Epithelial cell of esophagus (primary cell): ENCODE measurements around the gene MAGEL2.
"Not testable (repeated sequence)": the region's sequence is repeated elsewhere in the genome, so short reads cannot be mapped to it uniquely, and the experiment has no call there.

ENCODE experiments used
- DNase-seq: peaks from one replicate; pipeline ENCODE4 v3.0.0; 2010; ENCODE audit warnings: low read depth
- H3K4me3 ChIP-seq: 2 replicates; pipeline ENCODE4 v1.5.1; 2011; ENCODE audit warnings: mild to moderate bottlenecking, low read length, control low read depth
- CTCF ChIP-seq: IDR thresholded peaks from 2 replicates; pipeline ENCODE4 v1.5.1; 2011; ENCODE audit warnings: low read depth, mild to moderate bottlenecking, low read length, control low read depth, inconsistent platforms; ENCODE audit not compliant: insufficient read depth; ENCODE audit errors: missing control alignments

Gene MAGEL2

GRCh38 chr15:23628612-23629233 lies 18.9 kb downstream of the MAGEL2 start:
- no peak for TF ChIP-seq CTCF
- no peak for DNase-seq
- H3K4me3 ChIP-seq: no peak overlapping the region

DNA sequence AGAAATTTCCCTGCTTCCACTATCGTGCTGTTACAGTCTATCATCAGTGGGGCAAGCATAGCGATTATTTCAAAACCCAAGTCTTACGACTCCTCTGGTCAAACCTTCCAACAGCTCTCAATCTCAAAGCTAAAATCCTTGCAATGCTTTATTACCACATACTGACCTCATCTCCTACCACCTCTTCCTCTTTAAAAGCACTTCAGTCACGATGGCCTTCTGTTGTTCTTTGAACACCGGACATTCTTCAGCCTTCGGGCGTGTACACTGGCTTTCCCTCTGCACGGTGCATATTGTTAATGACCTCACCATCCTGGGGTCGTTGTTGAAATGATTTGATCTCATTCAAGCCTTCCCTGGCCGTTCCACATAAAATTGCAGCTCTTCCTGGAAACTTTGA lies 31.1 kb downstream of the MAGEL2 start:
- TF ChIP-seq CTCF: no peak
- no peak for DNase-seq
- no peak overlapping the region for H3K4me3 ChIP-seq

DNA sequence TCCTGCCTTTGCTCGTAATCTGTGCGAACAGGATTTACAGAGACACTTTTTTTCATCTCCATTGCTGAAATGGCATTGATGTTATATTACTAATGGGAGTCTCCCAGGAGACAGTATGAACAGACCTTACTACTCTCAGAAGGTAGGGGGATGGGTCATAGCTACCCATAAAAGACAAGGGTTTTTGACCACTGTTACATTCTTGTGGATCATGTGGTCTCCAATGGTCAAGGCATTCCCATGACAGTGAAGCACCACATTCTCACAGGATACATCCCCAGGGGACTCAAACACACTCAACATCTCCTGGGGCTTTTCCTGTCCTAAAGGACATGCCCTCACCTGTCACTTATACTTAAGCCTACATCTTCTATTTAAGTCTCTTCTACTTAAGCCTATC lies 41.4 kb downstream of the MAGEL2 start:
- H3K4me3 ChIP-seq: no peak overlapping the region
- no peak for TF ChIP-seq CTCF
- DNase-seq: no peak

- H3K4me3 ChIP-seq: no peak overlapping the region
- no peak for DNase-seq
- TF ChIP-seq CTCF: no peak
Observed at GRCh38 chr15:23602124-23602523, 45.5 kb downstream of the MAGEL2 start.

- no peak for DNase-seq
- TF ChIP-seq CTCF: no peak
- no peak overlapping the region for H3K4me3 ChIP-seq
Observed at GRCh38 chr15:23599053-23599452, 48.6 kb downstream of the MAGEL2 start.

GRCh38 chr15:23597278-23597677 lies 50.4 kb downstream of the MAGEL2 start:
- not testable (repeated sequence) for DNase-seq, H3K4me3 ChIP-seq

GRCh38 chr15:23596736-23597135 lies 50.9 kb downstream of the MAGEL2 start:
- DNase-seq: no peak
- no peak for TF ChIP-seq CTCF
- no peak overlapping the region for H3K4me3 ChIP-seq
